DMS153 treated with DMSO at 0.1 percent for 48 hours (cell line): Measurements from ENCODE around the gene IFIT1B.
"Not testable (repeated sequence)": the region's sequence is repeated elsewhere in the genome, so short reads cannot be mapped to it uniquely, and the experiment has no call there.

Source experiments
- DNase-seq: peaks from one replicate; lab custom pipeline; 2025; ENCODE audit not compliant: unreplicated experiment; lab: John Stamatoyannopoulos, UW

IFIT1B gene

DNA sequence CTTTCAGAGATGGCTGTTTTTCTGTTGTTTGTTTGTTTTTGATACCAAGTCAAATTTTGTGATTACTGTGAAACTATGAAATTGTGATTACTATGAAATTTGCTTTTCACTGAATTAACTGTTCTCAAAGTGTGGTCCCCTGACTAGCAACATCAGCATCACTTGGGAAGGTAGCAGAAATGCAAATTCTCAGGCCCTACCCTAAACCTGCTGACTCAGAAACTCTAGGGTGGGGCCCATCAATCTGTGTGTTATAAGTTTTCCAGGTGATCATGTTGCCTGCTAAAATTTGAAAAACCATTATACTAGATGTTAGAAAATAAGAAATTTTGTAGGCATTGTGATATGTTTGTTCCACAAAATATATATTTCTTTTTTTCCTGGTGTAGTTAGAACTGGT is 1.2 kb downstream of the IFIT1B start:
- DNase-seq, result no peak

DNA sequence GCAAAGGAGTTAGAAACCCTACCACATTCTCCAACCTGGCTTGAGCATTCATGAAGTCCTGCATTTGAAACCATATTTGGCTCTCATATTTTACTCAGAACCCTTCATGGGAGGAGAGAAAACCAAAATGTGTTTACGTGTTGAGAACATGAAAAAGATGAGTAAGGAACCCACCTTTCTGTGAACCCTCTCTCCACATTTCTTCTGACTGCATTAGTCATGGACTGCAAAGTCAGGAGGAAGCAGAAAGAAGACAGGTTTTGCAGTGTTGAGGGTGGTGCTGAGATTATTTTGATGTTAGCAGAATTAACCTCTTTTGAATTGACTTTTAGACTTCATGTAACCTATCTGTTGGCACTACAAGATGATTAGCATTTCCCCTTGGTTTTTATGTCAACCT is 4.9 kb downstream of the IFIT1B start:
- no peak for DNase-seq

DNA sequence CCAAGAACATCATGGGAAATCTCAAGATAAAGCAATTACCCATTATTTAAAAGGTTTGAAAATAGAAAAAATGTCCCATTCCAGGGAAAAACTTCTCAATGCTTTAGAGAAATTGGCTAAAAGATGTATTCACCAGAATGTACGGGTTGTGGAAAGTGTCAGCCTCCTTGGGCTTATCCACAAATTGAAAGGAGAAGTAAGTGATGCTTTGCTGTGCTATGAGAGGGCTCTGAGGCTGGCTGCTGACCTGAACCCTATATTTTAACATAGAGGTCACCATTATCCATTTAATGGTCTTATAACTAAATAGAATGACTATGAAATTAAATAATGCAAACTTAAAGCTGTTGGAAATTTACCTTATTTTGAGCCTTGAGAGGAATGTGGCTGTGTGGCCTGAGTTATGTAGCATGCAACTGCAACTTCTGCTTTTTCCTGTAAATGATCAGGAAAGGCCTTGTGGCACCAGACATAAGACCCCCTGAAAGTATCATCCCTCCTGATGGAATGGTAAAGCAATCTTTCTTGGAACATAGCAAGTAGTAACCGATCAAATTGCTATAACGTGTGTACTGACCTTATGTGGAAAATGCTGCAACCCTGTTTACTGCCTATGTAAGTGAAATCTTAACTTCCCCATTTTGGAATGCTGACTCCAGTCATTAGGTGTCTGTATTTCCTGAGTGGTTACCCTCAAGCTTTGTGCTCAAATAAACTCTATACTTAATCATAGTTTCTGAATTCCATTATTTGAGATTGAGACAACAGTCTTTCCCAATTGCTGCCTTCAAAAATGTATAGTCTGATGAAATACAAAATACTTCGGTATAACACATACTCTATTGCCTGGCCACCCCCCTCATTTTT is 6.9 kb downstream of the IFIT1B start:
- DNase-seq, result no peak

DNA sequence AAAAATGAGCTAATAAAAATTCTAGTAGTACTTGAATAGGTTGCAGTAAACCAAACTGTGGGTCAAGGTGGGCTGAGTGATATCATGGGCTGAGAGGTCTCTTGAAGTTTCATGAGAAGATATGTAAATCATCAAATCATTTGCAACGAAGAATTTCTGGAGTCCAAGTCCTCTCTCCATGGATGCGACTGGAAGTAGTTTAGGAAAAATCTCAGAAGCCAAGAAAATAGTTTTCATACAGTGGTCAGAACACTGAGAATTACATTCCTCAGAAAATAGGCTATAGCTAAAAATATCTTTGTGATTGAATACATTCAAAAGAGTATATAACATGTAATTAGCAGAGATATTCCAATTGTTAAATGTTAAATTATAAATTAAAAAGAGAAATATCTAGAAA is 10.9 kb downstream of the IFIT1B start:
- no peak for DNase-seq

DNA sequence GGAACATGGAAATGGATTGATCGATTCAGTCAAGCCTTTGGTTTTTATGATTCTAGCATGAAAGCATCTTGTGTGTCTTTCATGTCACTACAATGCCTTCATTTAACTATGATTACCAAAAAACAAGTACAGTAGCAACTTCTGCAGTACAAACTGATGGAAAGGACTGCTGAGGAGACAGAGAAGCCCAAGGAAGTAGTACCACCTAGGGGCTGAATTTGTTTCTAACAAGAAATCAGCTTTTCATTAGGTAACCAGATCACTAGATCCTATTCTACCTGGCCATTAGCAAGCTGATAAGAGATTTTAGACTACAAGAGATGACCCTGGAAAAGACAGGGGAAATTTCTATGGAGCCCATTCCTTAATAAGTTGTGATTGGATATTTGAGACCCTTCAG is 11.4 kb downstream of the IFIT1B start:
- DNase-seq, result peak; percentile 49

DNA sequence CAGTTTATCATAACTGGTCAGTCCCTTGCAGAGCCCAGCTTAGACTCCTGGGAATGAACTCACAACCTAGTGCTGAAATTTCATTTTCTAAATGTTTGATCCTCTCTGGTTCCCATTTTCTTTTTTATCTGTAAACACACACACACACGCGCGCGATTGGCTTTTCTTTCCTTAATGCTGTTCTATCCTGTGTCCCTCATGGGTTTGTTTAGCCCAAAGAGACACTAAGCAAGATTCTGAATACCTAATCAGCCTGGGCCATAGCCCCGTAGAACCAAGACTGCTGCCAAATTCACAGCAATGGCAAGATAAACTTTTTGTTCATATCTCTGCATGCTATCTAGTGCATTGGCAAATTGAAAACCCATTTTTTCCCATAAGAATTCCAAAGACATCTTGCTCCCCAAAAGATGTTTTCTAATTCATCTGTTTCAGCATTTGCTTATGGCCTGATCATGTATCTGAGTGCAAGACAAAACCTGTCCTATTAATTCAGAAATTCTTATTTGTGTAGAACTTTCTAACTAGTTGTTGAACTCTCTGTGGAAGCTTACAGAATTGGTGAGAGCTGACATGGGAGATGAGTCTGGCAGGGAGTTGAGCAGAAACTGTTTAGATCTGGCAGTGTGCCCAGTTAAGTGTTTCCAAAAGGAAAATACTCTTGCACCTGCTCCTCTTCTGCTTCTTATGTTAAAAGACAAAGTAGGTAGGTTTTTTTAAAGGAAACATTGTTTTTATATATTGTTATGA is 12.8 kb downstream of the IFIT1B start:
- no peak for DNase-seq

DNA sequence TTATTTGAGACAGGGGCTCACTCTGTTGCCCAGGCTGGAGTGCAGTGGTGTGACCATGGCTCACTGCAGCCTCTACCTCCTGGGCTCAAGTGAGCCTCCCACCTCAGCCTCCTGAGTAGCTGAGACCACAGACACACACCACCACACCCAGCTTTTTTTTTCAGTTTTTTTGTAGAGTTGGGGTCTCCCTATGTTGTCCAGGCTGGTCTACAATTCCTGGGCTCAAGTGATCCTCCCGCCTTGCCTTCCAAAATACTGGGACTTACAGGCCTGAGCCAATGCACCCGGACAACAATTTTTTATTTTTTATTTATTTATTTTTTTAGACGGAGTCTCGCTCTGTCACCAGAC is 13.3 kb downstream of the IFIT1B start:
- not testable (repeated sequence) for DNase-seq

DNA sequence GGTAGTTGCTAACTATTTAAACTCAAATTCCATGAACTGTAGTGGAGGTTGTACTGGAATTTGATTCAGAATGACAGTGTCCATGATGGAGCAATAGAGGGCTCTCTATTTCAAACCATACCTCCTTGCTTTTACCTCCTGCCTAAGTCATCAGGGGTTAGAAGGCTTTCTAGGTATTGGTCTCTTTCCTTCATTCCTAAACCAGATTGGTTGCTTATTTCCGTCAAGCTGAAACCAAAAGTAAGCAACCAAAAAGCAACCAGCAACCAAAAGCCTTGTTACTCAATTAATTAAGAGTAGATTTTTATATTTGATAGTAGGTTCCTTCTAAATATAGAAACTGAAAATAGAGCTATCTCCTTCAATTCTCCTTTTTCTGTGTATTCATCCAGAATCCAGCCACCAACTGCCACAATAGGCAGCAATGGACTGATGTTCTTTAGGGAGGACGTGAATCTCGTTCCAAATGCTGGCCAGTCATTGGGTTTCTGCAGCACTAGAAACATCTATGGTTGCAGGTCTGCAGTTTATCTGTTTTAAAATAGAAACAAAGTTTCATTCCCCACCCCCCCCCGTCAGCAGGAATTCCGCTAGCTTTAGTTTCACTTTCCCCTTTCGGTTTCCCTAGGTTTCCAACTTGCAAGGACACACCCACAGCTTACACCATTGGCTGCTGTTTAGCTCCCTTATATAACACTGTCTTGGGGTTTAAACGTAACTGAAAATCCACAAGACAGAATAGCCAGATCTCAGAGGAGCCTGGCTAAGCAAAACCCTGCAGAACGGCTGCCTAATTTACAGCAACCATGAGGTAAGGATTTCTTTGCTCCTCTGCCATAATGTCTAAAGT is 14.3 kb downstream of the IFIT1B start, which contains the start of gene IFIT1:
TSS of gene IFIT1 (plus strand) at position 717 of the 850 bp plus-strand sequence. CDS start at position 807, 90 bp downstream.
- DNase-seq, result peak; percentile 59

DNA sequence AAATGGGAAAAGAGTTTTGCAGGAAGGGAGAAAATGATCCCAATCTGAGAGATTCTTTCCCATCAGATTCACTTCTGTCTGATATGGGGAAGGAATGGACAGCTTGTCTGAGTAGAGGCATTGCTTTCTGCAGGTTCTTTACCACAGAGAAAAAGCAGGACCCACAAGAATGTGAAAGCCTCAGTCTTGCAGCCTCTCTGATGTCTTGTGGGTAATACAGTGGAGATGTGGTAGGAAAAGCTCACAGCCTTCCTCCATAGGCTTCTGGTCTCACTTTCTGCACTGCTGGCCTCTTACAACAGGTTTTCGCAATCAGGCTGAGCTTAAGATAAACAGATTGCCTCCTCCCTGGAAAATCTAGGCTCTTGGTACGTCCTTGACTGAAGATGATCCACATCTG is 15.1 kb downstream of the IFIT1B start:
- no peak for DNase-seq

DNA sequence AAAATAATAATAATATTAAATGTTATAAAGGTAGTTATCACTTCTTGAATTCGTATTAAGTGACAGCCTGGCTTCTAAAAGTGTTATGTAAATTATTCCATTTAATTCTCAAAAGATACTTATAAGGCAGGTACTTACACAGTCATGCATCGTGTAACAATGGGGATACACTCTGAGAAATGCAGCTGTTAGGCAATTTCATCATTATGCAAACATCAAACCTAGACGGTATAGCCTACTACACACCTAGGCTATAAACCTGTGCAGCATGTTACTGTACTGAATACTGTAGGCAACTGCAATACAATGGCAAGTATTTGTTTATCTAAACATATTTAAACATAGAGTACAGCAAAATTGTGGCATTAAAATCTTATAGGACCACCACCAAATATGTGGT is 16.0 kb downstream of the IFIT1B start:
- DNase-seq, result no peak

DNA sequence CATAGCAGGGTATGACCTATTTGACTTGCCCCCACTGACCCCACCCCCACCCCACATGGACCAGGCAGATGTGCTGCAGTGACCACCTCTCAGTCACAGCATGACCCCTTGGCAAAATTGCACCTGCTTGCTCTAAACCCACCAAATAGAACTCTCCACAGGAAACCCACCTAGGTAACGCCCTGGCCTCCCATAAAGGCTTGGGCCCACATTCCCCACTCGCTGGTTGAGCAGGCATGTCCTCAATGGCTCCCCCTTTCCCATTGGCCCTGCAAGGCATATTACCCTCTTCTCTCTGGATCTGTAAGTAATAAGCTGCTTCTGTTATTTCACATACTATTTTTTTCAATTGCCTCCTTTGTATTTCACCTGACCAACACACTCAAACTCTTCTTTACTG is 17.3 kb downstream of the IFIT1B start:
- DNase-seq, result no peak

DNA sequence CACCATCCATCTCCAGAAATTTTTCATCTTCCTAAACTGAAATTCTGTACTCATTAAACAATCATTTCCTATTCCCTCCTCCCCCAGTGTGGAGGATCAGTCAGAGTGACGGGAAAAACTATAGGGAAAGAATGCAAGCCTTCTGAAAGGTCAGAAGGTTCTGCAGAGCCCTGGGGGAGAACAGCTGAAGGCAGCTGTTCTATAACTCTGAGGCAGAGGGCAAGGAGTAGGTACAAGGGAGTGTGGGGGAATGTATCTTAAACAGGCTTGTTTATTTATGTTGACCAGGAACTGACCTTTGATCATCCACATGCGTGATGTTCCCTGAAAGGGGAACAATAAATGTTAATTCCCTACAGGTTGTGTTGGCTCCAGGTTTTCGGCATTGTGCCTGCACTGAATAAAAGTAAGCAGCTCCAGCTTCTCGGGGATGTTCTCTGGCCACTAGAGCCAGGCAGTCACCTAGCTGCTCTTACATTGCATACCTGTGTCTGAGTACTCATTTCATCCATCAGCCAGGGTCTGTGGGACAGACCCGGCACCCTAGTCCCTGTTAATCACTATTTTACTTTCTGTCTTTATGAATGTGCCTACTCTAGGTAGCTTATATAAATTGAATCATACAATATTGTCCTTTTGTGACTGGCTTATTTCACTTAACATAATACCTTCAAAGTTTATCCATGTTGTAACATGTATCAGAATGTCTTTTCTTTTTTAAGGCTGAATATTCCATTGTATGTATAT is 20.3 kb downstream of the IFIT1B start:
- DNase-seq, result no peak

DNA sequence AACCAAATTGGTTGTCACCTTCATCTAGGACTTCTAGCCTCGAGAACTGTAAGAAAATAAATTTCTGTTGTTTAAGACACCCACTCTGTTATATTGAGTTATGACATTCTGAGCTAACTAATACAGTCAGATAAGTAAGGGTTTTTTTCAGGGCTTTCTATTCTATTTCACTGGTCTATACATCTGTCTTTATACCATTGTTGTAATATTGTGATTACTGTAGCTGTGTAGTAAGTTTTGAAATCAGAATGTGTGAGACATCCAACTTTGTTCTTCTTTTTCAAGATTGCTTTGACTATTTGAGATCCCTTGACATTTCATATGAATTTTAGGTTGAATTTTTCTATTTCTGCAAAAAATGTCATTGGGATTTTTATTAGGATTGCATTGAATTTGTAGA is 22.1 kb downstream of the IFIT1B start:
- no peak for DNase-seq

DNA sequence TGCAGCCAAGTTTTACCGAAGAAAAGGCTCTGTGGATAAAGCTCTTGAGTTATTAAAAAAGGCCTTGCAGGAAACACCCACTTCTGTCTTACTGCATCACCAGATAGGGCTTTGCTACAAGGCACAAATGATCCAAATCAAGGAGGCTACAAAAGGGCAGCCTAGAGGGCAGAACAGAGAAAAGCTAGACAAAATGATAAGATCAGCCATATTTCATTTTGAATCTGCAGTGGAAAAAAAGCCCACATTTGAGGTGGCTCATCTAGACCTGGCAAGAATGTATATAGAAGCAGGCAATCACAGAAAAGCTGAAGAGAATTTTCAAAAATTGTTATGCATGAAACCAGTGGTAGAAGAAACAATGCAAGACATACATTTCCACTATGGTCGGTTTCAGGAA is 25.2 kb downstream of the IFIT1B start:
- no peak for DNase-seq

DNA sequence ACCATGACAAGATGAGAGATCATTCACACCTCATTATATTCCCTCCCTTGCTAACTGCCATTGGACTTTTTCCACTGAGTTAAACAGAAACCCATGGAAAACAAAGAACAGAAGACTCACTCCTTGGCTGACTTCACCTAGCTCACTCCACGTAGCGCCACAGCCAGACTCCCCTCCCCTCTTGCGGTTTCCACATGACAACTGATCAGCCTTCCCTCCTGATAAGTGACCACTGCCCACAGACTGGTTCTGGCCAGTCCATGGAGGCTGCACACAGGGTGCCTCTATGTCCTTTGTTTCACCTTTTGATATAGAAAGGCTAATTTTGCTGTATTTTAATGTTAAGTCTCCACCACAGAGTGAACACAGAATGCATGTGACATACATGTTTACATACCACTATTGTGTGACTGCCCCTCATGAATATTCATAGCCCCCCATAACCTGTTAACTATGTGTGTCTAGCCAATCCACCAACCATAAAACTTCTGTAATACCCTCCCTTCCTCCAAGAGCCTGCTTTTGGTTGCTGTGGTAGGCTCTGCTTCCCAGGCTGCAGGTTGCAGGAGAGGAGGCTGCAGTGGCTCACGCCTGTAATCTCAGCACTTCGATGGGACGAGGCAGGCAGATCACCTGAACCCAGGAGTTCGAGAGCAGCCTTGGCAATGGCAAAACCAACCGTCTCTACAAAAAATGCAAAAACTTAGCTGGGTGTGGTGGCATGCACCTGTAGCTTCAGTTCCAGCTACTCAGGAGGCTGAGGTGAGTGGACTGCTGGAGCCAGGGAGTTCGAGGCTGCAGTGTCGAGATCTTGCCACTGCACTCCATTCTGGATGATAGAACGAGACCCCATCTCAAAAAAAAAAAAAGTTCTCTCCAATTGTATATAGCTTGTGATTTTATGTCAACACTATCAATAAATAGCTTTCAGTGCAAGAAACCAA is 26.5 kb downstream of the IFIT1B start:
- DNase-seq, result no peak

DNA sequence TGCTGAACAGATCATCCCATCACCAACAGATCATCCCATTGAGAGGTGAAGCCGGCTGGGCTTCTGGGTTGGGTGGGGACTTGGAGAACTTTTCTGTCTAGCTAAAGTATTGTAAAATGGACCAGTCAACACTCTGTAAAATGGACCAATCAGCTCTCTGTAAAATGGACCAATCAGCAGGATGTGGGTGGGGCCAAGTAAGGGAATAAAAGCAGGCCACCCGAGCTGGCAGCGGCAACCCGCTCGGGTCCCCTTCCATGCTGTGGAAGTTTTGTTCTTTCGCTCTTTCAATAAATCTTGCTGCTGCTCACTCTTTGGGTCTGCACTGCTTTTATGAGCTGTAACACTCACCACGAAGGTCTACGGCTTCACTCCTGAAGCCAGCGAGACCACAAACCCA is 28.3 kb downstream of the IFIT1B start:
- DNase-seq, result not testable (repeated sequence)

DNA sequence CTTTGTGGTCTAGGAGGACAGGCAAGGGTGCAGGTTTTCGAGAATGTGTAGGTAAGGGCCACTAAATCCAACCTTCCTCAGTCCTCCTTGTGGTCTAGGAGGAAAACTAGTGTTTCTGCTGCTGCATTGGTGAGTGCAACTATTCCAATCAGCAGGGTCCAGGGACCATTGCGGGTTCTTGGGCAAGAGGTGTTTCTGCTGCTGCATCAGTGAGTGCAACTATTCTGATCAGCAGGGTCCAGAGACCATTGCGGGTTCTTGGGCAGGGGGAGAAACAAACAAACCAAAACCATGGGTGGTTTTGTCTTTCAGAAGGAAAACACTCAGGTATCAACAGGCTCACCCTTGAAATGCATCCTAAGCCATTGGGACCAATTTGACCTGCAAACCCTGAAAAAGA is 29.9 kb downstream of the IFIT1B start:
- DNase-seq, result not testable (repeated sequence)

DNA sequence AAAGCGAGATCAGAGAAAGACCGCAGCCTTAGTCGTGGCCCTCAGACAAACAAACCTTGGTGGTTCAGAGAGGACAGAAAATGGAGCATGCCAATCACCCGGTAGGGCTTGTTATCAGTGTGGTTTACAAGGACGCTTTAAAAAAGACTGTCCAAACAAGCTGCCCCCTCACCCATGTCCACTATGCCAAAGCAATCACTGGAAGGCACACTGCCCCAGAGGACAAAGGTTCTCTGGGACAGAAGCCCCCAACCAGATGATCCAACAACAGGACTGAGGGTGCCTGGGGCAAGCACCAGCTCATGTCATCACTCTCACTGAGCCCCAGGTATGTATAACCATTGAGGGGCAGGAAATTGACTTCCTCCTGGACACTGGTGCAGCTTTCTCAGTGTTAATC is 31.4 kb downstream of the IFIT1B start:
- DNase-seq, result not testable (repeated sequence)

DNA sequence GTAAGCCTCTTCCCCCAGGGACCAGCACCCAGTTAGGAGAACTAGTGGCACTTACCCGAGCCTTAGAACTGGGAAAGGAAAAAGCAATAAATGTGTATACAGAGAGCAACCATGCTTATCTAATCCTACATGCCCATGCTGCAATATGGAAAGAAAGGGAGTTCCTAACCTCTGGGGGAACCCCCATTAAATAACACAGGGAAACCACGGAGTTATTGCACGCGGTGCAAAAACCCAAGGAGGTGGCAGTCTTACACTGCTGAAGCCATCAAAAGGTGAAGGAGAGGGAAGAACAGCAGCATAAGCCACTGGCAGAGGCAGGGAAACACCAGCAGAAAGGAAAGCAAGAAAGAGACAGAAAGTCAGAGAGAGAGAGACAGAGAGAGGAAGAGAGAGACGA is 32.7 kb downstream of the IFIT1B start:
- not testable (repeated sequence) for DNase-seq

DNA sequence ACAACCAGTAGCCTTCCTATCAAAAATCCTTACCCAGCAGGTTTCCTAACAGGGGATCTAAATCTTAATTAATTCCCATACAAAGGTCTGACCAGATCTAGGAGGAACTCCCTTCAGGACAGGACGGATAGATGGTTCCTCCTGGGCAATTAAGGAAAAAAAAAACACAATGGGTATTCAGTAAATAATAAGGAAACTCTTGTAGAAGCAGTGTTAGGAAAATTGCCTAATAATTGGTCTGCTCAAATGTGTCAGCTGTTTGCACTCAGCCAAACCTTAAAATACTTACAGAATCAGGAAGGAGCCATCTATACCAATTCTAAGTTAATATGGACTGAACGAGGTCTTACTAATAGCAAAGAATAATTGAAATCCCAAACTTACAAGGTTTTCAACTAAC is 33.3 kb downstream of the IFIT1B start:
- not testable (repeated sequence) for DNase-seq
